MCF 10A (cell line): Measurements from ENCODE around the gene BCL2L11. TPM values are rescaled to one million over a fixed set of nuclear protein-coding genes. Genes with fewer than 3 reads are reported as not detected.
A peak's percentile ranks its signal among the peaks of the same experiment; 100 is the strongest.

Source experiments
- BruUV-seq: library from RNA; stranded (reverse); fragments of 400-500 nt; replicated peaks from 2 replicates; lab custom pipeline; 2021; lab: Mats Ljungman, UMichigan
- CTCF ChIA-PET: fragments of 300-600 bp; sonication (Branson Sonifier 250); formaldehyde crosslinking; extraction: SDS; loops from one replicate; lab custom pipeline; 2021; ENCODE audit warnings: antibody characterized with exemption, inconsistent platforms; lab: Yijun Ruan, JAX
- POLR2A ChIA-PET: fragments of 300-600, 350-650 bp; sonication (Branson Sonifier 250); formaldehyde crosslinking; extraction: SDS; loops from one replicate; lab custom pipeline; 2020; ENCODE audit warnings: antibody characterized with exemption, inconsistent platforms; lab: Yijun Ruan, JAX
- DNase-seq: peaks from one replicate; pipeline ENCODE4 v3.0.0-alpha.2; 2018; ENCODE audit not compliant: unreplicated experiment
- H3K27ac Mint-ChIP-seq: one replicate; pipeline ENCODE4 v1.8.0; 2022; ENCODE audit warnings: mild to moderate bottlenecking, low read depth, mixed read lengths; ENCODE audit not compliant: unreplicated experiment
- H3K27me3 Mint-ChIP-seq: one replicate; pipeline ENCODE4 v1.8.0; 2022; ENCODE audit warnings: mixed read lengths; ENCODE audit not compliant: insufficient read depth, unreplicated experiment
- H3K36me3 Mint-ChIP-seq: one replicate; pipeline ENCODE4 v1.8.0; 2022; ENCODE audit warnings: mild to moderate bottlenecking, moderate library complexity, mixed read lengths; ENCODE audit not compliant: insufficient read depth, unreplicated experiment
- H3K4me1 Mint-ChIP-seq: one replicate; pipeline ENCODE4 v1.8.0; 2022; ENCODE audit warnings: mixed read lengths; ENCODE audit not compliant: insufficient read depth, unreplicated experiment
- H3K4me3 Mint-ChIP-seq: one replicate; pipeline ENCODE4 v1.8.0; 2022; ENCODE audit warnings: mild to moderate bottlenecking, moderate library complexity, mixed read lengths; ENCODE audit not compliant: unreplicated experiment
- H3K9me3 Mint-ChIP-seq: one replicate; pipeline ENCODE4 v1.8.0; 2022; ENCODE audit warnings: mixed read lengths; ENCODE audit not compliant: unreplicated experiment
- intact Hi-C: fragments of 100-400 bp; cut with micrococcal nuclease; formaldehyde crosslinking; loops from 2 replicates; pipeline ENCODE4 v1.14.1; 2022
- total RNA-seq: library from RNA; stranded (reverse); gene quantifications from 2 replicates; pipeline ENCODE4 v1.2.3, GENCODE V29; 2022
- TF ChIP-seq, protein P1 (sequence below): fragments of 200-600 bp; IDR thresholded peaks from one replicate; pipeline ENCODE4 v1.8.0; 2022; ENCODE audit warnings: antibody characterized with exemption, mild to moderate bottlenecking; ENCODE audit not compliant: unreplicated experiment

The BCL2L11 gene
- total RNA-seq, 1 experiment from 2014 or later: 5.8 TPM

DNA sequence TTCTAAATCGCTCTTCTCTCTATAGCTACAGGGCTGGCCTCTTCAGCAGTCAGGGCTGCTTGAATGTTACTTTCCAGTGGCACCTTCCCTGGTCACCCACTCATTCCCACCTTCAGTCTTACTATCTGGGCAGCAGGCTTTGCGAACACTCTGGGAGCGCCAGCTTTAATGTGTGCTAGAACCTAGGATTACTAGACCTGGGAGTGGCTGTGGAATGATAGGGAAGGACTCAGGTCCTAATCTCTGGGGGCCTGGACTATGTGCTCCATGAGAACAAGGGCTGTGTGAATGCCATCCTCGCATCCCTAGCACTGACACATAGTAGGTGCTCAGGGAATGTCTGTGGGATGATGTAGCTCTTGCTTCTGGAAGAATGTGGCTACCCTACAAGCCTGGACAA lies 57.6 kb downstream of the BCL2L11 start:
- no peak overlapping the region for H3K4me3 Mint-ChIP-seq
- no peaks in the 10 kb centered on the region for H3K36me3 Mint-ChIP-seq
- H3K27ac Mint-ChIP-seq: no peak overlapping the region
- TF ChIP-seq, protein P1, sequence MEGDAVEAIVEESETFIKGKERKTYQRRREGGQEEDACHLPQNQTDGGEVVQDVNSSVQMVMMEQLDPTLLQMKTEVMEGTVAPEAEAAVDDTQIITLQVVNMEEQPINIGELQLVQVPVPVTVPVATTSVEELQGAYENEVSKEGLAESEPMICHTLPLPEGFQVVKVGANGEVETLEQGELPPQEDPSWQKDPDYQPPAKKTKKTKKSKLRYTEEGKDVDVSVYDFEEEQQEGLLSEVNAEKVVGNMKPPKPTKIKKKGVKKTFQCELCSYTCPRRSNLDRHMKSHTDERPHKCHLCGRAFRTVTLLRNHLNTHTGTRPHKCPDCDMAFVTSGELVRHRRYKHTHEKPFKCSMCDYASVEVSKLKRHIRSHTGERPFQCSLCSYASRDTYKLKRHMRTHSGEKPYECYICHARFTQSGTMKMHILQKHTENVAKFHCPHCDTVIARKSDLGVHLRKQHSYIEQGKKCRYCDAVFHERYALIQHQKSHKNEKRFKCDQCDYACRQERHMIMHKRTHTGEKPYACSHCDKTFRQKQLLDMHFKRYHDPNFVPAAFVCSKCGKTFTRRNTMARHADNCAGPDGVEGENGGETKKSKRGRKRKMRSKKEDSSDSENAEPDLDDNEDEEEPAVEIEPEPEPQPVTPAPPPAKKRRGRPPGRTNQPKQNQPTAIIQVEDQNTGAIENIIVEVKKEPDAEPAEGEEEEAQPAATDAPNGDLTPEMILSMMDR: no peak
- ChIA-PET POLR2A (interaction anchor here (1.5 to 2.3 kb wide), 3 partner anchors 8 to 11 kb away, joined by 3 to 12 read pairs (median 7); no protein-coding TSS in a partner anchor), CTCF (interaction anchor here (0.6 kb wide), 1 partner anchor 1473 kb away, joined by 3 read pairs; no protein-coding TSS in a partner anchor)
- H3K9me3 Mint-ChIP-seq: no peaks in the 10 kb centered on the region
- H3K27me3 Mint-ChIP-seq: no peaks in the 10 kb centered on the region
- intact Hi-C loops: no loop called here
- no peak for DNase-seq
- H3K4me1 Mint-ChIP-seq: peaks cover 29% of the 10 kb centered on the region
- no TSS peak for BruUV-seq

DNA sequence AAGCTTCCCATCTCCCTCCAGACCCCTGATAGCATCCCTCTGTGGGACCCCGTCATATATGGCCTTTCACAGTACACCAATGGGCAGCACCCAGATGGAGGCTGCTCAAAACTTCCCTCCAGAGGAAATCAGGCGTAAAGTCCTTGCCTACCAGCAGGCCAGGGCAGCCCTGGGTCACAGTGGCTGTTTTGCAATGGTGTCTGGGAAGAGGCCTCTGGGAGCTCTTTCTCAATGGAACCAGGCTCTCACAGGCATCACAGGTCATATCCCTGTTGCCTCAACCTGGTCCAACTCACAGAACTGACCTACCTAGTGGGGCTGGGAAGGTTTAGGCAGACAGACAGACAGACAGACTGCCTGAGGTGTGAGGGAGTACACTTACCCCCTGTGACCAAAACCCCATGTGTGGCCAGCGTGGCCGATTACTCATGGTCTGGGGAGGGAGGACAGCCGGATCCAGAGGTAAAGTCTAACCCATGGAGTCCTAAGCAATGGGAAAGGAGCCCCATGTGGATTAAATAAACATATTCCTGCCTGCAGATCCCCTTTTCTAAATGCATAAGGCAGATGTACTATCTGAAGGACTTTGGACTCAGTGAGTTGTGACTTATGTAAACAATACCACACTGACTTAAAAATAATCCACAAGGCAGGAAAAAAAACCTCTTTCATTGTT lies 58.2 kb downstream of the BCL2L11 start:
- CTCF ChIA-PET: no interaction called here
- POLR2A ChIA-PET: interaction anchor here (1.5 to 2.0 kb wide), 2 partner anchors 10 to 11 kb away, joined by 3 to 7 read pairs; no protein-coding TSS in a partner anchor
- H3K4me1 Mint-ChIP-seq: peaks cover 29% of the 10 kb centered on the region
- peak; percentile 51 for DNase-seq
- BruUV-seq: no TSS peak
- no peaks in the 10 kb centered on the region for H3K9me3 Mint-ChIP-seq
- no peaks in the 10 kb centered on the region for H3K36me3 Mint-ChIP-seq
- H3K4me3 Mint-ChIP-seq: no peak overlapping the region
- no peak overlapping the region for H3K27ac Mint-ChIP-seq
- intact Hi-C loops: no loop called here
- TF ChIP-seq, protein P1: no peak
- no peaks in the 10 kb centered on the region for H3K27me3 Mint-ChIP-seq

DNA sequence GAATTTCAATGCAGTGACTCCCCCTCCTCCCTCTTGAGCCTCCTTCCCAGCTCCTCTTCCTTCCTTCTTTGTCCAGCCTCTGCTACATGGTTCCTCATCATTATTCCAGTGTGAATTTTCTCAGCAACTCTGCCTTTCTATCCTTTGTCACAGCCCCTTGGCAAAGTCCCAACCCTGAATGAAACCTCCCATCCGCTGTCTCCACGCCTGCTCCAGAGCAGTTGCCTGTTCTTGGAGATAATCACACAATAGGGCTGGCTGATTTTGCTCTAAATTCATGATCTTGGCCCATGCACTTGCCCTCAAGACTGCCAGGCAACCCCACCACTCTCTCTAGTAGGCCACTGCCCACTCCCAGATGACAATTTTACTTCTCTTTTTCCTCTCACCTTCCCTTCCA lies 61.4 kb downstream of the BCL2L11 start:
- no peak overlapping the region for H3K4me3 Mint-ChIP-seq
- no TSS peak for BruUV-seq
- H3K36me3 Mint-ChIP-seq: no peaks in the 10 kb centered on the region
- no peaks in the 10 kb centered on the region for H3K27me3 Mint-ChIP-seq
- DNase-seq: no peak
- TF ChIP-seq, protein P1: no peak
- no peak overlapping the region for H3K27ac Mint-ChIP-seq
- CTCF ChIA-PET: no interaction called here
- H3K4me1 Mint-ChIP-seq: peaks cover 3% of the 10 kb centered on the region
- intact Hi-C loops: no loop called here
- POLR2A ChIA-PET: no interaction called here
- no peaks in the 10 kb centered on the region for H3K9me3 Mint-ChIP-seq

DNA sequence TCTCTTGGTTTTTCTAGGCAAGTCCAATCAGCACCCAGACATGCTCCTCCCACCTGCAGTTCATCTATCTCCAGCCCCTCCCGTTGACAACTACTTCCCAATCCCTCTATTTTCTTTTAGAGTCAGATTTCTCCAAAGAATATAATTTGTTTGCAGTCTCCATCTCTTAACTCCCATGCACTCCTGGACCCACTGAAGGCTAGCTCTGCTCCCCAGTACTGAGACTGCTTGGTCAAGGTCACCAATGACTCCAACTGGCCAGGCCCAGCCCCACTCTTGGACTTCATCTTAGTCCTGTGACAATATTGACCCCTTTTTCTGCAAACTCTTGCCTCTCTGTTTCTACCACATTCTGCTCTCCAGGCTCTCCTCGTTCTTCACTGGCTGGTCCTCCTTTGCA lies 62.0 kb downstream of the BCL2L11 start:
- no peaks in the 10 kb centered on the region for H3K9me3 Mint-ChIP-seq
- BruUV-seq: no TSS peak
- no peak for DNase-seq

More for the DNA sequence above, 62.0 kb downstream of the BCL2L11 start:
- ChIA-PET POLR2A (interaction anchor here (1.0 kb wide), 1 partner anchor 43 kb away, joined by 3 read pairs; no protein-coding TSS in a partner anchor), CTCF (no interaction called here)
- TF ChIP-seq, protein P1: no peak
- no peak overlapping the region for H3K27ac Mint-ChIP-seq
- intact Hi-C loops: no loop called here
- no peaks in the 10 kb centered on the region for H3K36me3 Mint-ChIP-seq
- H3K4me1 Mint-ChIP-seq: no peaks in the 10 kb centered on the region
- no peaks in the 10 kb centered on the region for H3K27me3 Mint-ChIP-seq
- no peak overlapping the region for H3K4me3 Mint-ChIP-seq
